ENCODE results near the gene MYH9.

The MYH9 gene

DNA sequence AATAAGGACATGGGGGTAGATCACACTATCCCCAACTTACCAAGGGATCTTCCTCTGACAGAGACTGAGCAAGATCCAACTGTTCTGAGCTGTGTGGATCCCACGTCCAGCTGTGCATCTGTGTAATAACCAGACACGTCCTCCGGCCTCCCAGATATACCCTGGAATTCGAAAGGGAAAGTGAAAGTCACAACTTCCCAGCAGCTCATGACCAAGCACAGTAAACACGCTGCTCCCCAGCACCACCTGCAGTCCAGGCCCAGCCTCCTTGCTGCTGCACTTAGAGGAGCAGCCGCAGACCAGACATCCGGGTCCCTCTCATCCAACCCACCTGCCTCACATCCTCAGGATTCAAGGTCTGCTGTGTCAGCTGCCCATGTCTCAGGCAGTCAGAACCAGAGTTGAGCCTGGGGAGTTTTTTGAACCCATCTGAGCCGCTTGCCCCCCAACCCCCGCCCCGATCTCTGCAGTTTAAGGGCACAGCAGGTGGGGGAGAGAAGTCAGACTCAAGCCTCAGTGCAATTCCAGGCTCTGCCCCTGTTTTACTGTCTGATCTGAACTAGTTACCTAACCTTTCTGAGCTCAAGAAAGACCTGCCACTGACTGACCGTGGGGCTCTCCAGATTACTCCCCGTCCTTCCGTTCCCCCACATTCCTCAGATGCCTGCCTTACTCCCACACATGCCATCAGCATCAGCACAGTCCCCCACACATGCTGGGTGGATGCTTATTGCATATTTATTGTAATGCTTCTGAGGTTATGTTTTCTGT lies 148.2 kb downstream of the MYH9 start, which contains the start of gene APOL2:
Gene APOL2 (minus strand): TSS at position 127 of the 771 bp plus-strand sequence. CDS start 6,365 bp downstream, outside the sequence.
- DNase-seq: peak; percentile 93

- DNase-seq: no peak
These were observed 148.7 kb downstream of the MYH9 start for GRCh38 chr22:36239150-36239400.

DNA sequence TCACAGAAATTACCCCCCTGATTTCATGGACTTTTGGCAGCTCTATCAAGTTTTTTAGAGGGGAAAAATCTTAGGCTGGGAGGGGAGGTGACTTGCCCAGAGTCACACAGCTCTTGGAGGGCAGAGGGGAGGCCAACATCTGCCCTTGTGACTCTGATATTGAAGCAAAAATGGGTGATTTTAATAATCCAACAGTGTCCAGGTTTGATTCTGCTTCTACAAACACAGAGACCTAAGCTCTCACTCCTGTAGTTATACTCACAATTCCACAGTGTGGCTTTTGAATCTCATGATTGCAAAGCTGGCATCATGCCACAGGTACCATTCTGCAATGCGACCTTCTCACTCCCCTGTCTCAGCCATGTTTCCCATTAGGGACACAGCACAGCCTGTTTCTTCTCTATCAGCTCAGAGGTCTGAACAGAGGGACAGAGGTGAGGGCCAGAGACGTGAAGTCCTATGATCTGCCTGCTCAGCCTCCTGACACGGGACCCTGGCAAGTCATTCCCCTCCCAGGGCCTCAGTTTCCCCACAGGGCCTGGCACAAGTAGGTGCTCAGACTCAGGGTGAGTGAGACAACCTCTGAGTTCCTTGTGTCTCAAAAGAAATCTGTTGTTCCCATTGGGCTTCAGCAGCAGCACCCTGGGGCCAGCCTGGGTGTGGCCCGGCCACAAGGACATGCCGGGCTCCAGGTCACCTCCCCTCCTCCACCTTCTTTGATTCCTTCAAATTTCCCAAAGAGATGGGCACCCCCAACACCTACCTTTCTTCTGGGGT lies 149.2 kb downstream of the MYH9 start:
- DNase-seq: no peak

- DNase-seq: no peak
These were observed 150.1 kb downstream of the MYH9 start for GRCh38 chr22:36237462-36238372.

DNA sequence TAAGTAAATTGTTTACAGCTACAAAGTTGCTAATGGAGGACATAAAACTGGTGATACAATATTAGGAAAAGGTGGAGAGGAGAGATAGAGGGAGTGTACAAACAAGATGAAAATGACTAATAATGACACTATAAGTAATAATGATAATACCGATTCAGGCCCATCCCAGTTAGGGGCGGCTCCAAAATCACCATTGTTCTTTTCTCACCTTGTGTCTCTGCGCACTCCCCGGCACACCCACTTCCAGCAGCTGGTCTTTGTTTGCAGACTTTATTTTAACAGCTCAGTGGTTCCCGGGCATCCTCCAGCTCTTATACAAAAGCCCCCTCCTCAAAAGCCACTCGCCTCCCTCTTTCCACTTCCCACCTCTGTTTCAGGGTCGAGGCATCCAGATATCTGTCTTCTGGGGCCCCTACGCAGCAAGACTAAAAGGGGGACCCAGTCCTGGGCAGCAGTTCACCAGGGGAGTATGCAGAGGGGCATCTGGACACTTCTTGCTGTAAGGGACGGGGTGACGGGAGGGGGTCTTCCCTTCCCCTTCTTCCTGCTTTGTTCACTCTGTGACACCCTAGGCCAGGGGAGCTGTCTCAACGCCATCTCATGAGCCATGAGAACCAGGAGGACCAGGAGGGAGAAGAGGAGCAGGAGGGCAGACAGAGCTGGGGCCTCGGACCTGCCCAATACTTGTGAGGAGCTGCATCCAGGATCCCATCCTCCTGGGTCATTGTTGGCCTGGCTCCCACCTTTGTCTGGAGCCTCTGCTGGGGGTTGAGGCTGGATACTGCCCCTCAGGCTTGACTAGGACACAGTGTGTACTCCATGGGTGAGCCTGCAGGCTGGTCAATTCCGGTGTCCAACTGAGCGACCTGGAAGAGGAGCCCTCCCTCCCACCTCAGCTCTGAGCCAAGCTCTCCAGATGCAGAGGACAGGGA lies 151.1 kb downstream of the MYH9 start:
- no peak for DNase-seq

GRCh38 chr22:36235585-36235984 lies 152.2 kb downstream of the MYH9 start:
- DNase-seq: no peak

- DNase-seq: no peak
These were observed 152.8 kb downstream of the MYH9 start for GRCh38 chr22:36234919-36235318.

DNA sequence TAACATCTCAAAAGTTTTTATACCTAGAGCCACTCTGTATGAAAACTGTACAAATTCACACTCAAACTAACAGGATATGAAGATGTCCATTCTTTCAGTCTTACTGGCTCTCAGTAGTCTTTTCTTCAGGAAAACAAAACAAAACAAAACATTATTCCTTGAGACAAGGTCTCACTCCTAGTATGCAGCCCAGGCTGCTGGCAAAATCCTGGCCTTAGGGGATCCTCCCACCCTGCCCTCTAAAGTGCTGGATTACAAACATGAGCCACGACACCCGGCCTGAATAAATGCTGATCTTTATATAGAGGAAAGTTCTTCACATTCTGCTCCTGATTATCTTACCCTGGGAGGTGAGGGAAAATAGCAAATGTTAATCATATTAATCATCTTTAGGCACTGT lies 153.6 kb downstream of the MYH9 start:
- DNase-seq: no peak

GRCh38 chr22:36233796-36234195 lies 154.0 kb downstream of the MYH9 start:
- no peak for DNase-seq

DNA sequence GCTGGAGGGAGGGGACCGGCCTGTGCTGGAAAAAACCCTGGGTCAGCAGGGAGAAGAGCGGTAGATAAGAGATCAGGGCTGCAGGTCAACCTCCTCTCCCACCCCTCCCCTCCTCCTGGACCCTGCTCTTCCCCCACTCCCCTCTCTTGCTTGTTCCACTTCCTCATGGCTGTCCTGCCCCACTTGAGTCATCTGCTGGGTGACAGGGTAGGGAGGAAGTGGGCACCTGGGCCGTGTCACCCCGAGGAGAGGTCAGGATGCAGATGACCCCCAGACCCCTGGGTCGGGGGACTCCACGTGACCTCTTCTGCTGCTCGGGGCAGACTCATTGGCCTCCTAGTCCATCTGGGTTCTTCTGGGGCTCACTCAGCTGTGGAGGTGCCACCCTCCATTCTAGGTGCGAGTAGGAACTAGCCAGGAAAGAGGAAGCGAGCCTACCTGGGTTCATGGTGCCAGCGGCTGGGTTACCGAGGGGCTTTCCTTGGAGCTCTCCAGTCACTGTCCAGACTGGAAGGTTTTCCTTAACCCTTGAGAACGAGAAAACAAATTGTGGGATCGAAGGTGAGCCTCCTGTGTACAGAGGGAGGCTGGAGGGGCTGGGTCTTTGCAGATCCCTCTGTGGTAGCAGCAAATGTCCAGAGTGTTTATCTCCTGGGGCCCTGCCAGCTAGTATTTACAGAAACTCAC lies 154.9 kb downstream of the MYH9 start:
- no peak for DNase-seq

All from stimulated activated CD4-positive, alpha-beta T cell treated with anti-CD3 and anti-CD28 coated beads, Interleukin-1b, Interleukin-23, amount 100 ng/mL, for 48 hours (primary cell).